Measurements from ENCODE around the gene EXD3.
"Not testable (repeated sequence)": the region's sequence is repeated elsewhere in the genome, so short reads cannot be mapped to it uniquely, and the experiment has no call there.

EXD3 gene

GRCh38 chr9:137390553-137391410, 32.2 kb downstream of the EXD3 start:
- no peaks in the 10 kb centered on the region for H3K9me3 ChIP-seq (ENCODE audit: control insufficient read depth in 1 of 2, low read length in 2 of 2)
- no peaks in the 10 kb centered on the region for H3K4me1 ChIP-seq (ENCODE audit: control insufficient read depth in 1 of 2, insufficient read depth in 2 of 2, low read length in 2 of 2)
- H3K4me3 ChIP-seq (ENCODE audit: low read depth in 1 of 2, low read length in 2 of 2) = no peak overlapping the region
- no peak overlapping the region for H3K27ac ChIP-seq (ENCODE audit: low read length)
- peaks cover 0 to 3% of the 10 kb centered on the region in 2 donors for H3K36me3 ChIP-seq (ENCODE audit: control insufficient read depth in 1 of 2, insufficient read depth in 2 of 2, low read length in 2 of 2)
- H3K27me3 ChIP-seq (ENCODE audit: low read depth, low read length) = no peaks in the 10 kb centered on the region

GRCh38 chr9:137389428-137389746, 33.6 kb downstream of the EXD3 start:
- Histone ChIP-seq H3K27ac (ENCODE audit: low read length) (no peak overlapping the region), H3K4me1 (ENCODE audit: control insufficient read depth in 1 of 2, insufficient read depth in 2 of 2, low read length in 2 of 2) (no peaks in the 10 kb centered on the region), H3K9me3 (ENCODE audit: control insufficient read depth in 1 of 2, low read length in 2 of 2) (no peaks in the 10 kb centered on the region), H3K4me3 (ENCODE audit: low read depth in 1 of 2, low read length in 2 of 2) (no peak overlapping the region), H3K27me3 (ENCODE audit: low read depth, low read length) (no peaks in the 10 kb centered on the region), H3K36me3 (ENCODE audit: control insufficient read depth in 1 of 2, insufficient read depth in 2 of 2, low read length in 2 of 2) (no peaks in the 10 kb centered on the region)

DNA sequence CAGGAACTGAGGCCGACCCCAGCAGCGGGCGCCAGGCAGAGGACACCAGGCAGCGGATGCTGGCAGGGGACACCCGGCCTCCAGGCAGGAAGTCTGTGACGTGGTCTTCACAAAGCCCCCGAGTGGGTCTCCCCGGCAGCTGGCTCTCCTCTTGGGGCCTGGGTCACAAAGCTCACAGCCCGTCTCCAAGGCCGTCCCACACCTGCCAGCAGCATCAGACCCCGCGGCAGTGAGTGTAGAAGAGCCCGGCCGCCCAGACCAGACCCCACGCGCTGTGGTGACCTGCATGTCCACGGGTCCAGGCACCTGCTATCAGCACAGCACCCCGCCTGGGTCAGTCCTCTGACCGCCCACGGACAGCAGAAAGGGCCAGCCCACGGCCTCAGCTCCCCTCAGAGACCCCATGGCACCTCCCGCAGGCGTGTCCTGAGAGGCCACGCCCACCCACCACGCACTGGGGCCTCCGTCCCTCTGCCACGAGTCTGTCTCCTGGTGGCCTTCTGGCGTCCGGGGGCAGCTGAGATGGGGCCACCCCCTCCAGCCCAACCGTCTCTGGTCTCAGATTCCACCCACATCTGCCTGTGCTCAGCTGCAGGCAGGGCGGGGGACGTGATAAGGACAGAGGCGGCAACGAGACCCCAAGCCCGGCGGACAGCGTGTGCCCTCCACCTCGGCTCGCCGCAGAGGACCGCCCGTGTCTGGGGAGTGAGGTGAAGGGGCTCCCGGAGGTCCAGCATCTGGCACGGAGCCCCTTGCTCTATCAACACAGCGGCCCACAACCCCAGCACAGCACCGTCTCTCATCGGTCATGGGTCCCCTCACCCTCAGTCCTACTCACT, 34.2 kb downstream of the EXD3 start:
- Histone ChIP-seq H3K9me3 (ENCODE audit: control insufficient read depth in 1 of 2, low read length in 2 of 2) (no peaks in the 10 kb centered on the region), H3K36me3 (ENCODE audit: control insufficient read depth in 1 of 2, insufficient read depth in 2 of 2, low read length in 2 of 2) (no peaks in the 10 kb centered on the region), H3K27me3 (ENCODE audit: low read depth, low read length) (no peaks in the 10 kb centered on the region), H3K27ac (ENCODE audit: low read length) (no peak overlapping the region), H3K4me1 (ENCODE audit: control insufficient read depth in 1 of 2, insufficient read depth in 2 of 2, low read length in 2 of 2) (no peaks in the 10 kb centered on the region), H3K4me3 (ENCODE audit: low read depth in 1 of 2, low read length in 2 of 2) (no peak overlapping the region)

GRCh38 chr9:137387891-137388560, 34.9 kb downstream of the EXD3 start:
- no peaks in the 10 kb centered on the region for H3K4me1 ChIP-seq (ENCODE audit: control insufficient read depth in 1 of 2, insufficient read depth in 2 of 2, low read length in 2 of 2)
- H3K27ac ChIP-seq (ENCODE audit: low read length) = no peak overlapping the region
- H3K4me3 ChIP-seq (ENCODE audit: low read depth in 1 of 2, low read length in 2 of 2) = no peak overlapping the region
- no peaks in the 10 kb centered on the region for H3K27me3 ChIP-seq (ENCODE audit: low read depth, low read length)
- H3K9me3 ChIP-seq (ENCODE audit: control insufficient read depth in 1 of 2, low read length in 2 of 2) = no peaks in the 10 kb centered on the region
- H3K36me3 ChIP-seq (ENCODE audit: control insufficient read depth in 1 of 2, insufficient read depth in 2 of 2, low read length in 2 of 2) = no peaks in the 10 kb centered on the region

DNA sequence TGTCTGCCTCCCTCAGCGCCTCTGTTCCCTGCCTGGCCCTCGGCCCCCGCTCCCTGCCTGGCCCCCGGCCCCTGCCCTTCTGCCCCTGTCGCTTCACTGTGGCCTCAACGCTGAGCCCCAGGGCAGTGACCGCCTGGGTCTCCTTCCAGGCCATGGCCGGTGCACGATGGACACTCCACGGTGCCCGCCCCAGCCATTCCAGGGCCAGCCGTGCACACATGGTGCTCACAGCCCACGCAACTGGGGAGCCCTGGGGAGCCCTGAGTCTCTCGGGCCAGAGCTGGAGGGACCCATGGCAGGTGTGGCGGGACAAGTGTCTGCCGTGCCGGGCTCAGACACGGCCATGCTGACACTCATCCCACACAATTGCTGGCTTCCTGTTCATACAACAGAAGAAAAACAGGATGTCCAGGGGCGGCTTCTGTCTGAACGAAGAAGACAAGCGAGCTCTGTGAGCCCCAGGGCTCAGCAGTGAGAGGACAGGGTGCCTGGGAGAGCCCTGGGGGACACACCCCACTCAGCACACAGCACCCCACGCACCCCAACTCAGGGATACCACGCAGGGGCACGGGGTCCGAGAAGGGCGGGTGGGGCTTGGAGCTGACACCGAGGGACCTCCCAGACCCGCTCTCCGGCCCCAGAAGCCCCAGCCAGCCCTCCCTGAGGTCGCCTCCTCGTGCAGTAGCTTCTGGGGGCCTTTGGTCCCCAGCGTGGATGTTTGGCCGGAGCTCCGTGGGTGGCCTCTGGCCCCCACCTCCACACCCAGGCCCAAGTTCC, 35.7 kb downstream of the EXD3 start:
- Histone ChIP-seq H3K4me1 (ENCODE audit: control insufficient read depth in 1 of 2, insufficient read depth in 2 of 2, low read length in 2 of 2) (no peaks in the 10 kb centered on the region), H3K27me3 (ENCODE audit: low read depth, low read length) (no peaks in the 10 kb centered on the region), H3K4me3 (ENCODE audit: low read depth in 1 of 2, low read length in 2 of 2) (no peak overlapping the region), H3K9me3 (ENCODE audit: control insufficient read depth in 1 of 2, low read length in 2 of 2) (no peaks in the 10 kb centered on the region), H3K27ac (ENCODE audit: low read length) (no peak overlapping the region), H3K36me3 (ENCODE audit: control insufficient read depth in 1 of 2, insufficient read depth in 2 of 2, low read length in 2 of 2) (no peaks in the 10 kb centered on the region)

DNA sequence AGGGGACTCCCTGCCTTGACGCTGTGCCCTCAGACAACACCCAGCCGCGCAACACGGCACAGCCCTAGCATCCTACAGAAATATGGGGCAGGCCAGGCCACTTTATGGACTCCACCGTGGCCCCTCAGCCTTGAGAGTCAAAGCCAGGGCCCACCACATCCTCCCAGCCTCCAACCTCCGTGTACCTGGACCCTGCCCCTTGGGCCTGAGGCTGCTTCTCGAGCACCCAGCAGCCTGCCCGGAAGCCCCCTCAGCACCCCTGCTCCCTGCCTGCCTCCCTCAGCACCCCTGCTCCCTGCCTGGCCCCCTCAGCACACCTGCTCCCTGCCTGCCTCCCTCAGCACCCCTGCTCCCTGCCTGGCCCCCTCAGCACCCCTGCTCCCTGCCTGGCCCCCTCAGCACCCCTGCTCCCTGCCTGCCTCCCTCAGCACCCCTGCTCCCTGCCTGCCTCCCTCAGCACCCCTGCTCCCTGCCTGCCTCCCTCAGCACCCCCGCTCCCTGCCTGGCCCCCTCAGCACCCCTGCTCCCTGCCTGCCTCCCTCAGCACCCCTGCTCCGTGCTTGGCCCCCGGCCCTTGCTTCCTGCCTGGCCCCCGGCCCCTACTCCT, 36.4 kb downstream of the EXD3 start:
- not testable (repeated sequence) for H3K4me3 ChIP-seq (ENCODE audit: low read depth in 1 of 2, low read length in 2 of 2); H3K4me1 ChIP-seq (ENCODE audit: control insufficient read depth in 1 of 2, insufficient read depth in 2 of 2, low read length in 2 of 2); H3K9me3 ChIP-seq (ENCODE audit: control insufficient read depth in 1 of 2, low read length in 2 of 2); H3K36me3 ChIP-seq (ENCODE audit: control insufficient read depth in 1 of 2, insufficient read depth in 2 of 2, low read length in 2 of 2); H3K27ac ChIP-seq (ENCODE audit: low read length); H3K27me3 ChIP-seq (ENCODE audit: low read depth, low read length)

DNA sequence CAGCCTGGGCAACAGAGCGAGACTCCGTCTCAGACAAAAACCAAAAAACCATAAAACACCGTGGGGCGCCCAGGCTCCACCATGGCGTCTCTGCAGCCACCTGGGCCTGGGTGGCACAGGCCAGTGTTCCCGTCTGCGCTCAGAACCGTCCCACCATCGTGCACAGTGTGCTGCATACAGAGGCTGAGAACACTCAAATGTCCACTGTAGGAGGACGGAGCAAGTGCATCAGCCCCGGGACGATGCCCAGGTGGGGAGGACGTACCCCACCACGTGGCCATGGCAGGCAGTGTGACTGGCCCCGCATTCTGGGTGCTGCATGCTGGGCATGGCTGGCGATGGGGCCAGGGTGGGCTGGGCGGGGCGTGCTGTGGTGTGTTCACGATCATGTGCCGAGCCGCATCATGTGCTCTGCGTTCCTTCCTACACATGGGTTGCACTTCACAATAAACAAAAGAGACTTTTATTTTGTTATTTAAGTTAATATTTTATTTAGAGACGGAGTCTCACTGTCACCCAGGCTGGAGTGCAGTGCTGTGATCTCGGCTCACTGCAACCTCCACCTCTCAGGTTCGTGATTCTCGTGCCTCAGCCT, 37.8 kb downstream of the EXD3 start:
- Histone ChIP-seq H3K4me3 (ENCODE audit: low read depth in 1 of 2, low read length in 2 of 2) (no peak overlapping the region), H3K9me3 (ENCODE audit: control insufficient read depth in 1 of 2, low read length in 2 of 2) (no peaks in the 10 kb centered on the region), H3K27me3 (ENCODE audit: low read depth, low read length) (no peaks in the 10 kb centered on the region), H3K36me3 (ENCODE audit: control insufficient read depth in 1 of 2, insufficient read depth in 2 of 2, low read length in 2 of 2) (no peaks in the 10 kb centered on the region), H3K4me1 (ENCODE audit: control insufficient read depth in 1 of 2, insufficient read depth in 2 of 2, low read length in 2 of 2) (no peaks in the 10 kb centered on the region), H3K27ac (ENCODE audit: low read length) (no peak overlapping the region)

DNA sequence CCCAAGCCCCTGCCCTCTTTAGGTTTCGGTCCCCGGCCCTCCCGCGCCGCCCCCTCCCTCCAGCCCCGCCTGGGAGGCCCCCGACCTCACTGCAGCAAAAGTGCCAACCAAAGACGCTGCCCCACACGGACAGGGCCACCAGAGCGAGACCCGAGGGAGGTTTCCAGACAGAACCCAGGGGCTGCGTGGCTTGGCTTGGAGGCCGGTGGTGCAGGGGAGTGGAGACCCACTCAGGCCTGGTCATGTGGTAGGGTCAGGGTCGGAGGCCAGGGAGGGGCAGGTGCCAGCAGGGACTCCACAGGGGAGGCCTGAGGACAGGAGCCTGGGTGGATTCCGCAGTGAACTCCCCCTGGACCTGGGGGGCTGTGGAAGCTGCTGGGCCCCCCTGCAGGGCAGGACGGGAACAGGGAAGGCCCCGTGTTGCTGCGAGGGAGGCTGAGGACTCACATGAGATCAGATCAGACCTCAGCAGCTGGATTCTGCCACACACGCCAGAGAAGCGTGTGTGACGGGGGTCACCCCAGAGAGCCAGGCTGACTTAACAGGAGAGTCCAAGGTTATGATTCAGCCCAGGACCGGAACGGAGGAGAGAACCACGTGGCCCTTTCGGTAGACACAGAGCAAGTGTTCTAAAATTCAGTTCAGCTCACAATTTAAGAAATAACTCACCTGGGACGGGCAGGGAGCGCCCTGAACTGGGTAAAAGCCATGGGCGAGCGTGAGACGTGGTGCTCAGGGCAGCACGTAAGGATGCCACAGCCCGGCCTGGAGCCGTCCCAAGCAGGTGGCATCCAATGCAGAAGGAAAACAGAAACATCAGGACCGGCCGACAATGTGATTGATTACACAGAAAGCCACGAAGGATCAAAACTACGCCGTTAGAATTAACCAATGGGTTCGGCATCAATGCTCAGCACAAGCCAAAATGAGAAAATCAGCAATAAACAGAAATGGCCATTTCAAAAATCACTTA, 38.9 kb downstream of the EXD3 start:
- Histone ChIP-seq H3K27ac (ENCODE audit: low read length) (no peak overlapping the region), H3K36me3 (ENCODE audit: control insufficient read depth in 1 of 2, insufficient read depth in 2 of 2, low read length in 2 of 2) (no peaks in the 10 kb centered on the region), H3K4me3 (ENCODE audit: low read depth in 1 of 2, low read length in 2 of 2) (no peak overlapping the region), H3K27me3 (ENCODE audit: low read depth, low read length) (no peaks in the 10 kb centered on the region), H3K9me3 (ENCODE audit: control insufficient read depth in 1 of 2, low read length in 2 of 2) (no peaks in the 10 kb centered on the region), H3K4me1 (ENCODE audit: control insufficient read depth in 1 of 2, insufficient read depth in 2 of 2, low read length in 2 of 2) (no peaks in the 10 kb centered on the region)

- H3K4me3 ChIP-seq (ENCODE audit: low read depth in 1 of 2, low read length in 2 of 2) = no peak overlapping the region
- no peaks in the 10 kb centered on the region for H3K27me3 ChIP-seq (ENCODE audit: low read depth, low read length)
- no peaks in the 10 kb centered on the region for H3K9me3 ChIP-seq (ENCODE audit: control insufficient read depth in 1 of 2, low read length in 2 of 2)
- H3K4me1 ChIP-seq (ENCODE audit: control insufficient read depth in 1 of 2, insufficient read depth in 2 of 2, low read length in 2 of 2) = no peaks in the 10 kb centered on the region
- H3K27ac ChIP-seq (ENCODE audit: low read length) = no peak overlapping the region
- no peaks in the 10 kb centered on the region for H3K36me3 ChIP-seq (ENCODE audit: control insufficient read depth in 1 of 2, insufficient read depth in 2 of 2, low read length in 2 of 2)
Measured at GRCh38 chr9:137383081-137383783, 39.7 kb downstream of the EXD3 start.

All from muscle layer of duodenum (tissue), 2 donors.